Calu3 (cell line): ENCODE data around the gene TNFRSF12A. TPM values are rescaled to one million over a fixed set of nuclear protein-coding genes. Genes with fewer than 3 reads are reported as not detected.

Source experiments
- BruUV-seq: library from RNA; stranded (reverse); fragments of 400-500 nt; replicated peaks from 2 replicates; lab custom pipeline; 2021; lab: Mats Ljungman, UMichigan
- CTCF ChIA-PET: fragments of 300-600 bp; sonication (Branson Sonifier 250); formaldehyde crosslinking; loops from one replicate; lab custom pipeline; 2022; ENCODE audit warnings: antibody characterized with exemption; lab: Charles Lee
- DNase-seq: peaks from one replicate; pipeline ENCODE4 v3.0.0; 2022
- H3K27ac Mint-ChIP-seq: one replicate; pipeline ENCODE4 v1.8.0; 2022; ENCODE audit warnings: mixed read lengths; ENCODE audit not compliant: unreplicated experiment
- H3K27me3 Mint-ChIP-seq: one replicate; pipeline ENCODE4 v1.8.0; 2022; ENCODE audit warnings: mixed read lengths; ENCODE audit not compliant: unreplicated experiment
- H3K36me3 Mint-ChIP-seq: one replicate; pipeline ENCODE4 v1.8.0; 2022; ENCODE audit warnings: mild to moderate bottlenecking, moderate library complexity, mixed read lengths; ENCODE audit not compliant: insufficient read depth, unreplicated experiment
- H3K4me1 Mint-ChIP-seq: one replicate; pipeline ENCODE4 v1.8.0; 2022; ENCODE audit warnings: mild to moderate bottlenecking, low read depth, mixed read lengths; ENCODE audit not compliant: unreplicated experiment
- H3K4me3 Mint-ChIP-seq: one replicate; pipeline ENCODE4 v1.8.0; 2022; ENCODE audit warnings: mild to moderate bottlenecking, low read depth, moderate library complexity, mixed read lengths; ENCODE audit not compliant: unreplicated experiment
- H3K9me3 Mint-ChIP-seq: one replicate; pipeline ENCODE4 v1.8.0; 2022; ENCODE audit warnings: low read depth, mixed read lengths; ENCODE audit not compliant: unreplicated experiment
- CTCF ChIP-seq: fragments of 200-600 bp; IDR thresholded peaks from one replicate; pipeline ENCODE4 v1.8.0; 2022; ENCODE audit warnings: antibody characterized with exemption; ENCODE audit not compliant: unreplicated experiment
- intact Hi-C: fragments of 100-400 bp; cut with micrococcal nuclease; formaldehyde crosslinking; loops from one replicate; pipeline ENCODE4 v1.10.0; 2022; ENCODE audit not compliant: unreplicated experiment
- total RNA-seq: library from RNA; stranded (reverse); gene quantifications from 2 replicates; pipeline ENCODE4 v1.2.3, GENCODE V29; 2022

The TNFRSF12A gene
- total RNA-seq, 1 experiment from 2014 or later: 478 TPM

- CTCF ChIA-PET: interaction anchor here (0.6 to 1.9 kb wide), 3 partner anchors 10 to 32 kb away, joined by 4 to 8 read pairs (median 5); no protein-coding TSS in a partner anchor
- Mint-ChIP-seq H3K4me3 (peak overlapping the region; percentile 88), H3K27me3 (no peaks in the 10 kb centered on the region), H3K4me1 (peaks cover 40% of the 10 kb centered on the region), H3K27ac (peak overlapping the region; percentile 82), H3K36me3 (peaks cover 45% of the 10 kb centered on the region), H3K9me3 (no peaks in the 10 kb centered on the region)
- no peak for TF ChIP-seq CTCF
- DNase-seq: peak; percentile 48
- BruUV-seq: TSS peak; percentile 60
- intact Hi-C loops: no loop called here
Measured at GRCh38 chr16:2979669-2980226, 40.4 kb upstream of the TNFRSF12A start.

GRCh38 chr16:2980227-2981176 is 39.7 kb upstream of the TNFRSF12A start, which contains the start of gene PKMYT1:
PKMYT1 (minus strand) TSS chr16:2980446; CDS start chr16:2979657, 789 bp downstream.
- peaks cover 40% of the 10 kb centered on the region for H3K4me1 Mint-ChIP-seq
- H3K9me3 Mint-ChIP-seq: no peaks in the 10 kb centered on the region
- no peak for TF ChIP-seq CTCF
- CTCF ChIA-PET: interaction anchor here (1.3 to 1.9 kb wide), 2 partner anchors 10 to 18 kb away, joined by 4 to 8 read pairs; no protein-coding TSS in a partner anchor
- H3K27me3 Mint-ChIP-seq: no peaks in the 10 kb centered on the region
- BruUV-seq: TSS peak; percentile 89
- peak within 1 kb of the TSS; percentile 88 for H3K4me3 Mint-ChIP-seq
- intact Hi-C loops: no loop called here
- peak; percentile 98 for DNase-seq
- H3K27ac Mint-ChIP-seq: peak within 1 kb of the TSS; percentile 82
- peaks cover 45% of the 10 kb centered on the region for H3K36me3 Mint-ChIP-seq

- Mint-ChIP-seq H3K27ac (peak overlapping the region; percentile 61), H3K27me3 (no peaks in the 10 kb centered on the region), H3K36me3 (peaks cover 37% of the 10 kb centered on the region), H3K4me1 (peaks cover 40% of the 10 kb centered on the region), H3K9me3 (no peaks in the 10 kb centered on the region), H3K4me3 (peak overlapping the region; percentile 88)
- no TSS peak for BruUV-seq
- CTCF ChIA-PET: interaction anchor here (1.9 to 2.1 kb wide), 2 partner anchors 11 kb away, joined by 8 to 10 read pairs; no protein-coding TSS in a partner anchor
- TF ChIP-seq CTCF: no peak
- intact Hi-C loops: no loop called here
- no peak for DNase-seq
Measured at GRCh38 chr16:2981177-2981898, 38.8 kb upstream of the TNFRSF12A start.

- CTCF ChIA-PET: interaction anchor here (2.1 kb wide), 1 partner anchor 12 kb away, joined by 10 read pairs; no protein-coding TSS in a partner anchor
- H3K4me1 Mint-ChIP-seq: peaks cover 40% of the 10 kb centered on the region
- no TSS peak for BruUV-seq
Measured at GRCh38 chr16:2981899-2982250, 38.3 kb upstream of the TNFRSF12A start.

More at GRCh38 chr16:2981899-2982250, 38.3 kb upstream of the TNFRSF12A start:
- TF ChIP-seq CTCF: no peak
- peak overlapping the region; percentile 88 for H3K4me3 Mint-ChIP-seq
- no peaks in the 10 kb centered on the region for H3K9me3 Mint-ChIP-seq
- H3K36me3 Mint-ChIP-seq: peaks cover 37% of the 10 kb centered on the region
- no peak for DNase-seq
- intact Hi-C loops: no loop called here
- peak overlapping the region; percentile 61 for H3K27ac Mint-ChIP-seq
- no peaks in the 10 kb centered on the region for H3K27me3 Mint-ChIP-seq
